BE2C (cell line): ENCODE data around the gene BAZ2B.
A peak's percentile ranks its signal among the peaks of the same experiment; 100 is the strongest.

Experiments used
- DNase-seq: peaks from one replicate; pipeline ENCODE4 v3.0.0-alpha.2; 2020
- H3K27me3 ChIP-seq: fragments of 250-450 bp; sonication (Bioruptor Pico); 2 replicates; pipeline ENCODE4 v1.5.1; 2020; ENCODE audit warnings: mild to moderate bottlenecking
- H3K36me3 ChIP-seq: fragments of 250-450 bp; sonication (Bioruptor Pico); 2 replicates; pipeline ENCODE4 v1.5.1; 2020; ENCODE audit warnings: mild to moderate bottlenecking
- H3K4me1 ChIP-seq: fragments of 250-450 bp; sonication (Bioruptor Pico); 2 replicates; pipeline ENCODE4 v1.5.1; 2020
- H3K4me3 ChIP-seq: 2 replicates; pipeline ENCODE4 v1.5.1; 2011; ENCODE audit warnings: low read depth, low read length
- H3K9me3 ChIP-seq: fragments of 250-450 bp; sonication (Bioruptor Pico); 2 replicates; pipeline ENCODE4 v1.5.1; 2020
- TF ChIP-seq, protein P1 (sequence below): IDR thresholded peaks from 2 replicates; pipeline ENCODE4 v1.5.1; 2012; ENCODE audit warnings: mild to moderate bottlenecking, low read depth, low read length

Gene BAZ2B

DNA sequence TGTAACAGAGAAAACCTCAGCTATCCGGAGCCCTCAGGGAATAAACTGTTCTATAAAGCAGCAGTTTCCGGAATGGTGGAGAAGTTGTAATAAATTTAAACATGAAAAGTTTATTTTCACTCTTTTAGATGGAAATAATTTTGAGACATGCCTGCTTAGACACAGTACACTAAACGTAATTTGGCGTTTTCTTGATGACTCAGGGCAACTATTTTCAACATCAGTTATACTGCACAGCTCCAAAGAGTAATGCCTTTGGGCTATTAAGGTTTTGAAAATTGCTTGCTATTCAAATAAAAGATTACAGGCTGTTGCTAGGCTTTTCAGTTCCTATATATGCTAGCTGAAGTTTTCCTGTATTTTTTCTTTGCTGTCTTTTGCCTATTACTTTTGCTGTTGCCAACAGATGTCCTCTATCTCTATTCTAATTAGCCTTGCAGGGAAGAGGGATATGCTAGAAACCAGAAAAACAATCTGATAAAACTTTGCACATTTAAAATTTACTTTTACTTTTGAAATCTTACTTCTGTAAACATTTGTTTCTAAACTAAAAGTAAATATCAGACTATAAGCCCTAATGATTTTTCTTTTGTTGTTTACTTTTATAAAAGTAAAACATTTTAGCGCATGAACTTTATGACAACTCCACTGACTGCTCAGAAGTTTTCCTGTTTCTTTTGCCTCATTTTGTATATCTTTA, 216.5 kb downstream of the BAZ2B start:
- H3K36me3 ChIP-seq: no peaks in the 10 kb centered on the region
- no peaks in the 10 kb centered on the region for H3K4me1 ChIP-seq
- H3K27me3 ChIP-seq: no peaks in the 10 kb centered on the region
- H3K4me3 ChIP-seq: peak overlapping the region; percentile 8; the same call in 1 of the 2 replicates
- DNase-seq: no peak
- no peaks in the 10 kb centered on the region for H3K9me3 ChIP-seq
- TF ChIP-seq, protein P1, sequence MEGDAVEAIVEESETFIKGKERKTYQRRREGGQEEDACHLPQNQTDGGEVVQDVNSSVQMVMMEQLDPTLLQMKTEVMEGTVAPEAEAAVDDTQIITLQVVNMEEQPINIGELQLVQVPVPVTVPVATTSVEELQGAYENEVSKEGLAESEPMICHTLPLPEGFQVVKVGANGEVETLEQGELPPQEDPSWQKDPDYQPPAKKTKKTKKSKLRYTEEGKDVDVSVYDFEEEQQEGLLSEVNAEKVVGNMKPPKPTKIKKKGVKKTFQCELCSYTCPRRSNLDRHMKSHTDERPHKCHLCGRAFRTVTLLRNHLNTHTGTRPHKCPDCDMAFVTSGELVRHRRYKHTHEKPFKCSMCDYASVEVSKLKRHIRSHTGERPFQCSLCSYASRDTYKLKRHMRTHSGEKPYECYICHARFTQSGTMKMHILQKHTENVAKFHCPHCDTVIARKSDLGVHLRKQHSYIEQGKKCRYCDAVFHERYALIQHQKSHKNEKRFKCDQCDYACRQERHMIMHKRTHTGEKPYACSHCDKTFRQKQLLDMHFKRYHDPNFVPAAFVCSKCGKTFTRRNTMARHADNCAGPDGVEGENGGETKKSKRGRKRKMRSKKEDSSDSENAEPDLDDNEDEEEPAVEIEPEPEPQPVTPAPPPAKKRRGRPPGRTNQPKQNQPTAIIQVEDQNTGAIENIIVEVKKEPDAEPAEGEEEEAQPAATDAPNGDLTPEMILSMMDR: no peak

DNA sequence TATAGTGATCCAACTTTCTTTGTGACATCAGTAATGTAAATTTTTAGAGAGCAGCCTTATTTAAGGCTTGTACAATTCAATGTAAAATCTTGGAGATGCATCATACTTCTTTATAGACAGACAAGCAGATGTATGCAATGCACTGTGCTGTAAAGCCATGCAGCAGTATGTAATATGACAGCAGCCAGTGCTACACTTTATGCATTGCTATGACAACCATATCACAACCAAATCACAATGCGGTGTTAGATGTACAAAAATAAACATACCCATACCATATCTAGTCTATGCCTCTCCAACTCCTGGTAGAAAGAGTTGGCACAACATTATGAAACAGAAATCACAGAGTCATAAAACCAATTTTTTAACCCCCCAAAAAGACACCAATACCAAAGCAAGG, 219.5 kb downstream of the BAZ2B start:
- Histone ChIP-seq H3K27me3 (no peaks in the 10 kb centered on the region), H3K9me3 (no peaks in the 10 kb centered on the region), H3K4me1 (no peaks in the 10 kb centered on the region), H3K4me3 (no peak overlapping the region), H3K36me3 (no peaks in the 10 kb centered on the region)
- TF ChIP-seq, protein P1: no peak
- DNase-seq: no peak

DNA sequence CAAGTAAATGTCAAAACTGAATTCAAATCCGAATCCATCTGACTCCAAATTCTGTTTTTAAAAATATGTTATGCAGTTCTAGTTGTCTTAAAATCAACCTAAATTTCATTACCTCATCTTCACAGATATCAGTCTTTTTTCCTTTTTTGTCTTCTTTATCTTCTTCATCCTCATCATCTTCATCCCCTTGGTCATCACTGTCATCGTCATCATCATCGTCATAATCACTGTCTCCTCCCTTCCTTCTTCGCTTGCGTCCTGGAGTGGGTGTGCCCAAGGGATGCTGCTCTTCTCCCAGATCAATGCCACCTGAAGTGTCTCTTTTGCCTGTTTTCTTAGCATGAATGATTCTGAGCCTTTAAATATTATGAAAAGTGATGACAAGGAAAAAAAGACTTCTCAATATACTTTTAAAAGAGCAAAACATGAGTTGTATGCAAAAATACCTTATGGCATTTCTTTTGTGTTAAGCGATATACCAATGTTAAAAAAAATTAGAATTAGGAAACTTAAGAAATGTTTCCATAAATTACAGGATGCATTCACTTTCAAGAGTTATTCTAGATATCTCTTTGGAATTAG, 233.8 kb downstream of the BAZ2B start:
- Histone ChIP-seq H3K4me1 (no peaks in the 10 kb centered on the region), H3K36me3 (no peaks in the 10 kb centered on the region; the same call in none of the 2 replicates), H3K27me3 (no peaks in the 10 kb centered on the region), H3K9me3 (no peaks in the 10 kb centered on the region), H3K4me3 (no peak overlapping the region)
- DNase-seq: no peak
- TF ChIP-seq, protein P1: no peak

DNA sequence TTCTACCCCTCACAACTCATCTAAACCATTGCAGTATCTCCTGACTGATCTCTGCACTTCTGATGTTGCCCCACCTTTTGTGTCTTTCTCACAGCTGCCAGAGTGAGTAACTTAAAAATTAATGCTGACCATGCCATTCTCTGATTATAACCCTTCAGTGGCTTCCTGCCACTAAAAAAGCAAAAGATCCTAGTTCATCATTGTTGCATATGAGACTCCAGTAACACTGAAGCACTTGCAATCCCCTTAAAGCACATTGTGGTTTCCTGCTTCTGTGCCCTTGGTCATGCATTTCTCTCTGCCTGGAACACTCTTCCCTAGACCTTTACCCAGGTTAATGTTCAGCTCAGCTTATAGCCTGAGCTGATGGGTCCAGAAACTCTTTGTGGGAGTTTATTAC, 234.8 kb downstream of the BAZ2B start:
- Histone ChIP-seq H3K9me3 (no peaks in the 10 kb centered on the region), H3K36me3 (no peaks in the 10 kb centered on the region; the same call in none of the 2 replicates), H3K4me1 (no peaks in the 10 kb centered on the region), H3K27me3 (no peaks in the 10 kb centered on the region), H3K4me3 (no peak overlapping the region)
- TF ChIP-seq, protein P1: no peak
- DNase-seq: no peak

DNA sequence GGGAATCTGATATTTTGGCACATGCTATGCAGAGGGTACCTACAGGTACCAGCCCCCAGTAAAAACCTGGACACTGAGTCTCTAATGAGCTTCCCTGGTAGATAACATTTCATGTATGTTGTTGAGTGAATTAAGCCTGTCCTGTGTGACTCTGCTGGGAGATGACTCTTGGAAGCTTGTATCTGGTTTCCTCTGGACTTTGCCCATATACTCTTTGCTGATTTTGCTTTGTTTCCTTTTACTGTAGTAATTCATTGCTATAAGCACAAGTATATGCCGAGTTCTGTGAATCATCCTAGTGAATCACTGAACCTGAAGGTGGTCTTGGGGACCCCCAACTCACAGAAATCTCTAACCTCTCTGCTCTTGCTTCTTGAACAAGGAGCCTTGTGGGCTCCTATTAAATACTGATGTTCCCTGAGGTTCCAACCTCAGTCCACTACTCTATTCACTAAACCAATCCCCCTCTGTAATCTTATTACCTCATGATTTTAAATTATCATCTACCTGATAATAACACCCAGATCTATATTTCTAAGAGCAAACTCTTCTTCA, 235.6 kb downstream of the BAZ2B start:
- no peaks in the 10 kb centered on the region; the same call in none of the 2 replicates for H3K36me3 ChIP-seq
- H3K4me3 ChIP-seq: no peak overlapping the region
- no peaks in the 10 kb centered on the region for H3K9me3 ChIP-seq
- no peaks in the 10 kb centered on the region for H3K27me3 ChIP-seq
- H3K4me1 ChIP-seq: no peaks in the 10 kb centered on the region
- TF ChIP-seq, protein P1: no peak
- DNase-seq: no peak

DNA sequence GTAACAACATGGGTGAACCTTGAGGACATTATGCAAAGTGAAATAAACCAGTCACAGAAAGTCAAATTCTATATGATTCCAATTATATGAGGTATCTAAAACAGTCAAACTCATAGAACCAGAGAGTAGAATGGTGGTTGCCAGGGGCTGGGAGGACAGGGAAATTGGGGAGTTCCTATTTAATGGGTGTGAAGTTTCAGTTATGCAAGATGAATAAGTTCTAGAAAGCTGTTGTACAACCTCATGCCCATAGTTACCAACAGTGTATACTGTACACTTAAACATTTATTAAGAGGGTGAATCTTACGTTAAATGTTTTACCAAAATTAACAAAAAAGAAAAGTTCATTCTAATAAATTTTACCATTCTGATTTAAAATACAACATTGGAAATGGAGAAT, 237.2 kb downstream of the BAZ2B start:
- H3K4me3 ChIP-seq: no peak overlapping the region
- TF ChIP-seq, protein P1: no peak
- no peaks in the 10 kb centered on the region for H3K27me3 ChIP-seq
- H3K4me1 ChIP-seq: no peaks in the 10 kb centered on the region
- no peak for DNase-seq
- H3K36me3 ChIP-seq: no peaks in the 10 kb centered on the region; the same call in none of the 2 replicates
- no peaks in the 10 kb centered on the region for H3K9me3 ChIP-seq
